ENCODE measurements around the gene ROR2.
A peak's percentile ranks its signal among the peaks of the same experiment; 100 is the strongest.

Gene ROR2

DNA sequence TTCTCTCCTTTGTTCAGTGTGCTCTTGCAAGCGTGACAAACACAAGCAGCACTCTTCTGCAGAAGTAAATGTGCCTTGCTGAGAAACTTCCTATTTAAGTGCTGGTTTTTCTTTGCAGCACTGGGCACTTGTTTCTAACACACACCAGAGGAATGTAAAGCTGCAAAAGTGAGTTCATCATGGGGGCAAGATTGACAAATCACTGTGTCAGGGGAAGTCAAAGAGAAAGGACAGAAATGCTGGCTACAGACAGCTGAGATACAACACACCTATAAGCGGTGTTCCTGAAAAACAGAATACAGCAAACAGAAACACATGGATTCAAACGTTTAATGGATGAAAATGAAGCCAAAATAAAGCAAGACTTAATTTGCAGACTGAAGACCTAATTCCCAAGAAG lies 19.6 kb downstream of the ROR2 start:
- DNase-seq (ENCODE audit: low read depth in 1 of 2, low spot score in 1 of 2), result peak in 1 of 2 experiments; percentile 31
- no peak for TF ChIP-seq JUND (IDR thresholded peaks at IDR 0.05; ENCODE audit: low read depth)
- in situ Hi-C loops (cut with HindIII; ENCODE audit: low pct_unique_long_range_greater_than_20kb, low sequenced_read_pairs), result no loop called here

DNA sequence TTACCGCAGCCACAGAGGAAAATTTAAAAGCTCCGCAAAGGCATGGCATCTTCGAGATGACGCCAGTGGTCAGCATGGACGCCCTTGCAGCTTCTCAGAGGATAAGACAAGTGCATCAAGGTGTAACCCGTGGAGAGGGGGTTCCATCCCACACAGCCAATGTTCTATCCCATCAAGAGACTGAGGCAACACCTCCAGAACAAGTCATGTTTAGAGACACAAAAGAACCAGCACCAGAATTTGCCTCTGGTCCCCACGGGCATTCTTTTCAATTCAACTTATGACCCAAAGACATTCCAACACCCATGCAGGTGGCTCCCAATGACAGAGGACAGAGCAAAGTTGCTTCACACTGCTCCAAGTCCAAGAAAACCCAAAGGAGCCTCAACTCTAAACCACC lies 20.7 kb downstream of the ROR2 start:
- in situ Hi-C loops (cut with HindIII; ENCODE audit: low pct_unique_long_range_greater_than_20kb, low sequenced_read_pairs), result no loop called here
- no peak for TF ChIP-seq JUND (IDR thresholded peaks at IDR 0.05; ENCODE audit: low read depth)
- no peak for DNase-seq (ENCODE audit: low read depth in 1 of 2, low spot score in 1 of 2)

DNA sequence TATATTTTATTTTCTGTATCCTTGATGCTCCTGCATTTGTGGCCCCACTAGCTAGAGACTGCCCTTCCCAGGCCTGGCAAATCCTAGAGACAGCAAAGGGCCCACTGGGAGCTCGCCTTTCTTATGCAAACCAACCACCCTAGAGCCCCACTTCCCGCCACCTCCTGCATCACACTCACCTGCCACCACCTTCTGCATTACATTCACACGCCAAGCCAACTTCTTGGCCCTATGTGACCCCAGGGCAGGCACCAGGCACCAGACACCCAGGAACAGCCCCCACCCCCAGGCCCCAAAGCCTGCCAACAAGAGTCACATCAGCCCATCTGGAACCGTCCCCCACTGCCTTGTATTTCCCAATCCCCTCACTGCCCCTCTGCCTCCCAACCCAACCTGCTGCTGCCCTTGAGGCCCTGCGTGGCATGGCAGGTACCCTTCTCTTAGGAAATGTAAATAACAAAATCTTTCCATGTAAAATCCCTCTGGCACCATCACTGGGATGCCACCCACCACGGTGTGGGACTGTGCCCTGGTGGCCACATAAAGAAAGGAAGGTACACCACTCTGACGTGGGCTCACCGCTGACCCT lies 22.0 kb downstream of the ROR2 start:
- in situ Hi-C loops (cut with HindIII; ENCODE audit: low pct_unique_long_range_greater_than_20kb, low sequenced_read_pairs), result no loop called here
- no peak for TF ChIP-seq JUND (IDR thresholded peaks at IDR 0.05; ENCODE audit: low read depth)
- DNase-seq (ENCODE audit: low read depth in 1 of 2, low spot score in 1 of 2), result no peak

DNA sequence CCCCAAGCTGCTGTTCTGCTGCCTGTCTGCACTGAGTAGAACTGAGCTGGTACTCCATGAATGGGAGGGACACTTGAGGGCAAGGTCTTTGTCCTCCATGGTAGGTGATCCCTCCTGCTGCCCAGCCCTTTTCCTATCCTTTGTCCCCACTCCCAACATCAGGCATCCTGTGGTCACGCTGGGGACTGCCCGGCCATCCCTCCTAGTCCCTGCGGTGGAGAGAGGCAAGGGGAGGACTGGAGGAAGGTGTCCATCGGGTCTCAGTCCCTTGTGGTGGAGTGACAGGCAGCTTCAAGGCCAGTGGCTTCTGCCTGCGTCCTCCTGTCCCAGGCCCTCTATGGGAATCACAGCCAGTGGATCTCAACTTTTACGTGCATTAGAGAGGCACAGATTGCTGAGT lies 25.9 kb downstream of the ROR2 start:
- in situ Hi-C loops (cut with HindIII; ENCODE audit: low pct_unique_long_range_greater_than_20kb, low sequenced_read_pairs), result no loop called here
- no peak for TF ChIP-seq JUND (IDR thresholded peaks at IDR 0.05; ENCODE audit: low read depth)
- no peak for DNase-seq (ENCODE audit: low read depth in 1 of 2, low spot score in 1 of 2)

DNA sequence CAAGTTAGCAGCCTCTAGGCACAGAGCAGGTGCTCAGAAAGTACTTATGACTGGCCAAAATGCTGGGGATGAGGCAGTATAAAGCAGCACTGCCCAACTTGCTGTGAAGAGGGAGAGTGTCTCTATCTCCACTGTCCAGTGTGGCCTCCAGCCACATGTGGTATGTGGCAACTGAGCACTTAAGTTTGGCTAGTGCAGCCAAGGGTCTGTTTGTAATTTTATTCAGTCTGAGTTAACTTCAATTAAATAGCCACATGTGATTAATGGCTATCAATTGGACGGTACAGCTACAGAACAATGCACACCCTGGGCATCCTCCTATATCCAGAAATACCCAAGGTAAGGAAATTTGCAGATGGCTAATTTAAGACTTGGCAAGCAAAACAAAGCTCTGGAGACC lies 26.9 kb downstream of the ROR2 start:
- DNase-seq (ENCODE audit: low read depth in 1 of 2, low spot score in 1 of 2), result no peak
- no peak for TF ChIP-seq JUND (IDR thresholded peaks at IDR 0.05; ENCODE audit: low read depth)
- in situ Hi-C loops (cut with HindIII; ENCODE audit: low pct_unique_long_range_greater_than_20kb, low sequenced_read_pairs), result no loop called here

DNA sequence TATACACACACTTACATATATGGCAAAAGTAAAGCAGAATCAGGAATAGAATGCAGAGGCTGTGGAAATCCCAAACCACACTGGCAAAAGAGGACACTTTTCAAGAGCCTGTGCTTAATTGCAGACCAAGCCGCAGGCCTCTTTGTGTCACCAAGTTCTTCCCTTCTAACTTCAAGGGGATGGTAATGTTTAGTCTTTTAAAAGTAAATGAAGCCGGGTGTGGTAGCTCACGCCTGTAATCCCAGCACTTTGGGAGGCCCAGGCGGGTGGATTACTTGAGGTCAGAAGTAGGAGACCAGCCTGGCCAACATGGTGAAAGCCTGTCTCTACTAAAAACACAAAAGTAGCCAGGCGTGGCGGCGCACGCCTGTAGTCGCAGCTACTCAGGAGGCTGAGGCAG lies 28.7 kb downstream of the ROR2 start:
- in situ Hi-C loops (cut with HindIII; ENCODE audit: low pct_unique_long_range_greater_than_20kb, low sequenced_read_pairs), result no loop called here
- DNase-seq (ENCODE audit: low read depth in 1 of 2, low spot score in 1 of 2), result no peak
- TF ChIP-seq JUND (IDR thresholded peaks at IDR 0.05; ENCODE audit: low read depth), result no peak

DNA sequence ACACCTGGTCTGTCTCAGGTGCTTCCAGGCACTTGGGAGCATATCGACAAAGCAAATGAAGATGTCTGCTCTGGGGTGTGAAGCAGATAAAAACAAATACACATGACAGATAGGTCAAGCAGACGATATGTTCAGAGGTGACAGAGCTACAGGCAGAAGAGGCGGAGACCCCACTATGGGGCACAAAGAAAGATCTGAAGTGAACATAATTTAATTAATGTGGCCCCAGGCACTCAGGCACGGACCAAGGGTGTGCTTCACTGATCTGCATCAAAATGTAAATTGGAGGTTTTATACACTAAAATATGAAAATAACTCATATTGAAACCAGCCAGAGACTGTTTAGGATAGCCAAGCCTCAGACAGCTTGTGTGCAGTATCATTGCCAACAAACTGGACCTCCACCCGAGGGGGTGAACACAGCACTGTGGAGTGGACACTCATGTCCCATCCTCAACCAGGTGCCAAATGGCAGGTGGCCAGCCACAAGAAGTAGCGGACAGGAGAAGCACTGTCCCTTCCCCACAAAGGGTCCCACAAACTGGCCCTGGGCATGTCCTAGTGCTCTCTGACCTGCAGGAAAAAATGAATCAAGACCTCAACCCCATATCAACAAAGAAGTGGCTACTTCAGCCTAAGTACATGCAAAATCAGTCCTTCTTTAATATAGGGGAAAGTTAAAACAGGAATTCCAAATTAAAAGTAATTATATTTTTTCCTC lies 29.2 kb downstream of the ROR2 start:
- in situ Hi-C loops (cut with HindIII; ENCODE audit: low pct_unique_long_range_greater_than_20kb, low sequenced_read_pairs), result no loop called here

DNA sequence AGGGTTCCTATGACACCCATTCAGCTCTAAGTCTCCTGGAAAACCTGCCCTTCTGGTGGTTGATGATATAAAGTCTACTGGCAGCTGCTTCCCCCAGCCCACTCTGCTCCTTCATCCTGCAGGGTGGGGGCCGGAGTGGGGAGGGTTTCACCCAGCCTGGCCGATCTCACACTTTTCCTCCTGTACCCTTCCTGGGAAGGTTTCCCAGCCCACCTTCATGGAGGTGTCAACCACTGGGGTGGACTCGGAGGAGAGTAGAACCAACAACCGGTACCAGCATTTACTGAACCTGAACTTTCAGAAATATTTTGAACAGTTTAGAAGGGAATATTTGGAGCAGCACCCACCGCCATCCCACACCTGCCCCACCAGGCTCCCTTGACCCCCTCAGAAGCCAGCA lies 30.4 kb downstream of the ROR2 start:
- no peak for DNase-seq (ENCODE audit: low read depth in 1 of 2, low spot score in 1 of 2)
- in situ Hi-C loops (cut with HindIII; ENCODE audit: low pct_unique_long_range_greater_than_20kb, low sequenced_read_pairs), result no loop called here
- TF ChIP-seq JUND (IDR thresholded peaks at IDR 0.05; ENCODE audit: low read depth), result no peak

More for the DNA sequence above, 29.2 kb downstream of the ROR2 start:
- no peak for TF ChIP-seq JUND (IDR thresholded peaks at IDR 0.05; ENCODE audit: low read depth)
- DNase-seq (ENCODE audit: low read depth in 1 of 2, low spot score in 1 of 2), result no peak

DNA sequence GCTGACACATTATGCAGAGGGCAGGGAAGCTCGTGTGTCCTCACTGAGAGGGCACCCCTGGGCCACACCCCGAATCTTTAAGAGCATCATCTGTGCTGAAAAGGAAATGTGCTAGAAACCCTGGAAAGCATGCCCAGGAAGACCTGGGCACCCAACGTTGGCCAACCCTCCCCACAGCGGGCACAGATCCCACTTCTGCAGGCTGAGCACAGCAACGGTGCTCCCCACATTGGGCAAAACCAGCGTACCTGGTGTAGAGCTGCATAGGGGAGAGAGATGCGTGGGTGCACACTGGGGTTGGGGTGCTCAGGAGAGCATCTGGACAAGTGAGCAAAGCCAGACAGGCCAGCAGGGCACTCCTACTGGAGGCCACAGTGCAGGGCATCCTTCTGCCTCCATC lies 32.6 kb downstream of the ROR2 start:
- DNase-seq (ENCODE audit: low read depth in 1 of 2, low spot score in 1 of 2), result no peak
- in situ Hi-C loops (cut with HindIII; ENCODE audit: low pct_unique_long_range_greater_than_20kb, low sequenced_read_pairs), result no loop called here
- no peak for TF ChIP-seq JUND (IDR thresholded peaks at IDR 0.05; ENCODE audit: low read depth)

DNA sequence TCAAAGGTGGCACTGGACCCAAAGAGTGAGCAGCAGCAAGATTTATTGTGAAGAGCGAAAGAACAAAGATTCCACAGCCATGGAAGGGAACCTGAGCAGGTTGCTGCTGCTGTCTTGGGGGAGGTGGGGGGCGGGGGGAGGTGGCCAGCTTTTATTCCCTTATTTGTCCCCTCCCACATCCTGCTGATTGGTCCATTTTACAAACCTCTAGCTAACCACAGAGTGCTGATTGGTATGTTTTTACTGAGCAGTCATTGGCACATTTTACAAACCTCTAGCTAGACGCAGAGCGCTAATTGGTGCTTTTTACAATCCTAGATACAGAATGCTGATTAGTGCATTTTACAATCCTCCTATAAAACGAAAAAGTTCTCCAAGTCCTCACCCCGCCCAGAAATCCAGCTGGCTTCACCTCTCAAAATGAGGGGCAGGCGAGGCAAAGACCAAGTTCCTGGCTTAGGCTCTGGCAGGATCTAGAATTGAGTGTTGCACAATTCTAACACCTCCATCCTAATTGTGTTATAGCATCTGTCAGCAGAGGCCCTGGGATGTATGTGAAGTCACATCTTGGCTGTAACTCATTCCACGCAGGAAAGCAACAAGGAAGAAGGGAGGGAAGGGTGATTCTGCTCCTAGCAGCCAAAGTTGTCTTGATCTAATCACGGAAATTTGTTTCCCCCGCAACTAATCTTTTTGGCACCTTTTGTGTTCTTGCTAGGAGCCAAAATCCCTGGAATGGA lies 34.3 kb downstream of the ROR2 start:
- no peak for DNase-seq (ENCODE audit: low read depth in 1 of 2, low spot score in 1 of 2)
- in situ Hi-C loops (cut with HindIII; ENCODE audit: low pct_unique_long_range_greater_than_20kb, low sequenced_read_pairs), result no loop called here
- TF ChIP-seq JUND (IDR thresholded peaks at IDR 0.05; ENCODE audit: low read depth), result no peak

DNA sequence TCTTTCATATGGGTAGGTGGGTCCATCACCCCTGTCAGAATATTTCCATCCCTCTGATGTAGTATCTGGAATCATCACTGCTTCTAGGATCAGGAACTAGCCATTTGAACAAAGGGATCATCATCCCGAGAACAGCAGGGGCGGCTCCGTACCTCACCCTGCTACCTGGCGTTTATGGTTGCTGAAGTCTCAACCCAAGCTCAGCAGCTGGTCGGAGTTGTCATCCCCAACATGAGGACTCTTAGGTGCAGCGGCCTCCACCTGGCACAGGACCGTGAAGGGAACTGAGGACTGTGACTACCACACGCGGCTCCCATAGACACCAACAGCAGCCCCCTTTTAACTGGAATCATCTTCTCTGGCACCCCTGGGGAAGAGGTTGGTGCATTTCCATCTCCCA lies 35.1 kb downstream of the ROR2 start:
- in situ Hi-C loops (cut with HindIII; ENCODE audit: low pct_unique_long_range_greater_than_20kb, low sequenced_read_pairs), result no loop called here
- no peak for TF ChIP-seq JUND (IDR thresholded peaks at IDR 0.05; ENCODE audit: low read depth)
- no peak for DNase-seq (ENCODE audit: low read depth in 1 of 2, low spot score in 1 of 2)

DNA sequence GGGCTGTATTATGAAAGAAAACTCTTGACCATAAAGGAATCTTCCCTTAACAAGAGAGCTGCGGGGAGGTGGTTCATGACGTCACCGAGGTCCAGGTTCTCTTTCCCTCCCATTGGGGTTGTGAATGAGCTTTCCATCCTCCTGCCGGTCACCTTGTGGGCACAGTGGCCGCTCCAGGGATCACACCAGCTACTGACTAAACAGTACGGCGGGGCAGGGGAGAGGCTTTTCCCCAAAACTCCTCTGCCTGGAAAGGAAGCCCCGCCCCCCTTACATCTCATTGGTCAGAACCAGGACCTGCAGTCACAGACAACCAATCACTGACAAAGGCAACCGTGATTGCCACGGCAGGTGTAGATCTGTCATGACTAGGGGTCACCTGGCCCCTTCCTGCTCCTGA lies 35.6 kb downstream of the ROR2 start:
- DNase-seq (ENCODE audit: low read depth in 1 of 2, low spot score in 1 of 2), result no peak

DNA sequence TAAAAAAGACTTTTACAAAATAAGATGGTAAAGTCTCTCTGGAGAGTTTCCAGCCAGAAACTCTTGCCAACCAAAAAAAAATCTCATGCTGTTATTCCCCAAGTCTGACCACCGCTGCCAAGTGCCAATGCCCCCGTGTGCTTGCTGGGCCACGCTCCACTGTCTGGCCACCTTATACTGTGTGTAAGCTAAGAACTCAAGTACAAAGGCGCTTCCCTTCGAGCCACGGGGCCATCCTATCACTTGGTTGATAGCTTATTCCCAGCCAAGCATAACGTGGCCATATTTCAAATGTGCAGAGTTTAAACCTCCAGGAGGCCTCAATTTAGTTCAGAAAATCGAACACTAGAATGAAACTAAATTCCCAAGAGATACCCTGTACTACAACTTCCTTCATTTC lies 36.0 kb downstream of the ROR2 start:
- in situ Hi-C loops (cut with HindIII; ENCODE audit: low pct_unique_long_range_greater_than_20kb, low sequenced_read_pairs), result no loop called here
- no peak for TF ChIP-seq JUND (IDR thresholded peaks at IDR 0.05; ENCODE audit: low read depth)
- no peak for DNase-seq (ENCODE audit: low read depth in 1 of 2, low spot score in 1 of 2)

More for the DNA sequence above, 35.6 kb downstream of the ROR2 start:
- in situ Hi-C loops (cut with HindIII; ENCODE audit: low pct_unique_long_range_greater_than_20kb, low sequenced_read_pairs), result no loop called here
- TF ChIP-seq JUND (IDR thresholded peaks at IDR 0.05; ENCODE audit: low read depth), result no peak

Data from T47D (cell line).